GM23338 (cell line): ENCODE measurements around the gene C1RL. TPM values are rescaled to one million over a fixed set of nuclear protein-coding genes. Genes with fewer than 3 reads are reported as not detected.
A peak's percentile ranks its signal among the peaks of the same experiment; 100 is the strongest.

Experiments
- ATAC-seq: fragments of 200-7000 bp; cut with Tn5 transposase; 3 replicates; pipeline ENCODE4 v1.9.1; 2020
- DNase-seq: peaks from one replicate; pipeline ENCODE4 v3.0.0-alpha.2; 2015; ENCODE audit warnings: low spot score
- H2AFZ ChIP-seq: fragments of 200-600 bp; sonication (generic); 2 replicates; pipeline ENCODE4 v1.8.0; 2016; ENCODE audit warnings: antibody characterized with exemption, mild to moderate bottlenecking, moderate library complexity
- H3F3A ChIP-seq: fragments of 200-600 bp; sonication (generic); replicated peaks from 2 replicates; pipeline ENCODE4 v1.8.0; 2017; ENCODE audit warnings: antibody characterized with exemption, mixed run types, low read depth
- H3K27ac ChIP-seq: fragments of 200-600 bp; sonication (generic); 2 replicates; pipeline ENCODE4 v1.6.1; 2016; ENCODE audit warnings: low read depth
- H3K27me3 ChIP-seq: fragments of 200-600 bp; sonication (generic); 2 replicates; pipeline ENCODE4 v1.8.0; 2016; ENCODE audit warnings: mild to moderate bottlenecking, mixed run types, moderate library complexity; ENCODE audit not compliant: insufficient read depth
- H3K36me3 ChIP-seq: fragments of 200-600 bp; sonication (generic); 2 replicates; pipeline ENCODE4 v1.8.0; 2016; ENCODE audit warnings: mild to moderate bottlenecking; ENCODE audit not compliant: insufficient read depth
- H3K4me1 ChIP-seq: fragments of 200-600 bp; sonication (generic); 2 replicates; pipeline ENCODE4 v1.8.0; 2016; ENCODE audit warnings: mild to moderate bottlenecking, moderate library complexity; ENCODE audit not compliant: insufficient read depth
- H3K4me2 ChIP-seq: fragments of 200-600 bp; sonication (generic); 2 replicates; pipeline ENCODE4 v1.7.1; 2017; ENCODE audit warnings: mixed run types
- H3K4me3 ChIP-seq: fragments of 200-600 bp; sonication (generic); 2 replicates; pipeline ENCODE4 v1.6.1; 2016; ENCODE audit warnings: mixed run types
- H3K79me2 ChIP-seq: fragments of 200-600 bp; sonication (generic); replicated peaks from 2 replicates; pipeline ENCODE4 v1.8.0; 2017; ENCODE audit warnings: mild to moderate bottlenecking; ENCODE audit not compliant: insufficient read depth
- H3K9me2 ChIP-seq: fragments of 200-600 bp; sonication (generic); 2 replicates; pipeline ENCODE4 v1.8.0; 2017; ENCODE audit not compliant: insufficient read depth
- H4K20me1 ChIP-seq: fragments of 200-600 bp; sonication (generic); replicated peaks from 2 replicates; pipeline ENCODE4 v1.8.0; 2017; ENCODE audit warnings: mild to moderate bottlenecking; ENCODE audit not compliant: insufficient read depth
- H3K27ac Mint-ChIP-seq: 2 replicates; pipeline ENCODE4 v1.8.0; 2020; ENCODE audit warnings: inconsistent platforms, mild to moderate bottlenecking, moderate library complexity, mixed read lengths
- H3K27me3 Mint-ChIP-seq: 3 replicates; pipeline ENCODE4 v1.8.0; 2022; ENCODE audit warnings: low read depth, mild to moderate bottlenecking, moderate library complexity, mixed read lengths, inconsistent platforms; ENCODE audit not compliant: insufficient read depth, poor library complexity
- H3K36me3 Mint-ChIP-seq: 3 replicates; pipeline ENCODE4 v1.8.0; 2021; ENCODE audit warnings: low read depth, mild to moderate bottlenecking, inconsistent platforms, moderate library complexity, mixed read lengths
- H3K4me1 Mint-ChIP-seq: 3 replicates; pipeline ENCODE4 v1.8.0; 2020; ENCODE audit warnings: mild to moderate bottlenecking, inconsistent platforms, mixed read lengths
- H3K4me3 Mint-ChIP-seq: 3 replicates; pipeline ENCODE4 v1.8.0; 2021; ENCODE audit warnings: moderate library complexity, mild to moderate bottlenecking, inconsistent platforms, mixed read lengths
- H3K9me3 Mint-ChIP-seq: 3 replicates; pipeline ENCODE4 v1.8.0; 2020; ENCODE audit warnings: moderate library complexity, mild to moderate bottlenecking, inconsistent platforms, mixed read lengths
- CREB1 ChIP-seq: fragments of 250-450 bp; sonication (Bioruptor Pico); IDR thresholded peaks from 2 replicates; pipeline ENCODE4 v1.5.0; 2020; ENCODE audit warnings: low read depth, mild to moderate bottlenecking, moderate library complexity
- CTCF ChIP-seq, 2 experiments: fragments of 200-600 bp in 1 of 2; sonication (generic) in 1 of 2; conservative IDR thresholded peaks; 2 replicates each; pipeline versions ENCODE4 v1.5.1 to v1.6.1; 2016 to 2017; ENCODE audit warnings: antibody characterized with exemption in 2 of 2, low read depth in 2 of 2, mild to moderate bottlenecking in 2 of 2, moderate library complexity in 1 of 2
- ETS1 ChIP-seq: IDR thresholded peaks from 2 replicates; pipeline ENCODE4 v1.6.1; 2016; ENCODE audit warnings: antibody characterized with exemption
- EZH2 ChIP-seq: fragments of 200-600 bp; sonication (generic); IDR thresholded peaks from one replicate; pipeline ENCODE4 v1.8.0; 2017; ENCODE audit warnings: antibody characterized with exemption, mild to moderate bottlenecking, low read depth; ENCODE audit not compliant: unreplicated experiment
- EZH2phosphoT487 ChIP-seq: fragments of 200-600 bp; sonication (generic); IDR thresholded peaks from one replicate; pipeline ENCODE4 v1.8.1; 2018; ENCODE audit warnings: antibody characterized with exemption; ENCODE audit not compliant: unreplicated experiment
- NANOG ChIP-seq: IDR thresholded peaks from 2 replicates; pipeline ENCODE4 v1.6.1; 2016; ENCODE audit warnings: antibody characterized with exemption, borderline replicate concordance
- REST ChIP-seq: IDR thresholded peaks from one replicate; pipeline ENCODE4 v1.6.1; 2018; ENCODE audit warnings: antibody characterized with exemption; ENCODE audit not compliant: unreplicated experiment
- STAT1 ChIP-seq: IDR thresholded peaks from one replicate; pipeline ENCODE4 v1.6.1; 2016; ENCODE audit warnings: antibody characterized with exemption; ENCODE audit not compliant: unreplicated experiment
- ZNF331 ChIP-seq: fragments of 250-450 bp; sonication (Bioruptor Pico); IDR thresholded peaks from 2 replicates; pipeline ENCODE4 v1.5.0; 2020; ENCODE audit warnings: low read depth, mild to moderate bottlenecking, moderate library complexity
- ZNF462 ChIP-seq: fragments of 250-450 bp; sonication (Bioruptor Pico); IDR thresholded peaks from 2 replicates; pipeline ENCODE4 v1.5.0; 2020; ENCODE audit warnings: mild to moderate bottlenecking, moderate library complexity
- polyA plus RNA-seq: library from polyadenylated mRNA; unstranded; fragments of >200 nt; fragmentation: Nextera tagmentation; extraction: Ambion mirVana; gene quantifications from 2 replicates; pipeline ENCODE4 v1.2.1, GENCODE V29; 2016
- total RNA-seq: library from RNA; depleted of rRNA; stranded (reverse); fragments of >200 nt; shearing (Covaris generic); gene quantifications from 2 replicates; pipeline ENCODE4 v1.2.3, GENCODE V29; 2014

Gene C1RL
- total and polyA plus RNA-seq, 2 experiments from 2014 or later: 7.3 to 8.8 TPM

GRCh38 chr12:7061138-7061537, 47.9 kb downstream of the C1RL start (continued):
- TF ChIP-seq REST: no peak
- no peak for TF ChIP-seq CREB1 (CRISPR knock-in tag)
- no peak for TF ChIP-seq EZH2phosphoT487
- no peak for TF ChIP-seq ETS1
- TF ChIP-seq EZH2: no peak
- TF ChIP-seq NANOG: no peak
- no peak for TF ChIP-seq CTCF (conservative IDR thresholded peaks at IDR 0.05; ENCODE audit: low read depth in 2 of 2)

- peak within 1 kb of the TSS; percentile 59 for H3K4me3 Mint-ChIP-seq
- H2AFZ ChIP-seq: peak within 1 kb of the TSS; percentile 67
Observed at GRCh38 chr12:7060353-7060954, 48.6 kb downstream of the C1RL start, which contains the start of gene C1S. Gene C1S (plus strand): TSS chr12:7060718. CDS start chr12:7061913, 1,195 bp downstream.

More at GRCh38 chr12:7060353-7060954, 48.6 kb downstream of the C1RL start, which contains the start of gene C1S:
- H3K27me3 Mint-ChIP-seq: peaks cover 11% of the 10 kb centered on the region
- Histone ChIP-seq H3K4me3 (peak within 1 kb of the TSS; percentile 14; the same call in 1 of the 2 replicates), H3K27ac (no peak within 1 kb of the TSS), H3K4me1 (peaks cover 8% of the 10 kb centered on the region), H4K20me1 (no peaks in the 10 kb centered on the region), H3K79me2 (no peaks in the 10 kb centered on the region), H3K27me3 (no peaks in the 10 kb centered on the region), H3K36me3 (no peaks in the 10 kb centered on the region), H3K4me2 (peak within 1 kb of the TSS; percentile 56), H3K9me2 (no peaks in the 10 kb centered on the region), H3F3A (no peaks in the 10 kb centered on the region)
- peak within 1 kb of the TSS; percentile 95 for H3K27ac Mint-ChIP-seq
- peaks cover 18% of the 10 kb centered on the region for H3K4me1 Mint-ChIP-seq
- H3K9me3 Mint-ChIP-seq: no peaks in the 10 kb centered on the region
- DNase-seq: peak; percentile 84
- no peaks in the 10 kb centered on the region for H3K36me3 Mint-ChIP-seq
- no peak for TF ChIP-seq ZNF331
- TF ChIP-seq STAT1: no peak
- peak; percentile 62 to 80 for TF ChIP-seq CTCF (conservative IDR thresholded peaks at IDR 0.05; ENCODE audit: low read depth in 2 of 2)
- TF ChIP-seq ZNF462 (CRISPR knock-in tag): 0 out of 2 replicates have a peak, but pooled peaks have one; percentile 8
- ATAC-seq: peak; percentile 93
